GM20431 (cell line): Measurements from ENCODE around the gene MINDY4.
"Not testable (repeated sequence)": the region's sequence is repeated elsewhere in the genome, so short reads cannot be mapped to it uniquely, and the experiment has no call there.

Experiments
- in situ Hi-C: fragments of 300-500 bp; cut with MseI, MboI; formaldehyde crosslinking; loops from one replicate; pipeline ENCODE4 v1.15.0; 2020; ENCODE audit warnings: low sequenced_read_pairs; ENCODE audit not compliant: unreplicated experiment

Gene MINDY4

GRCh38 chr7:30824821-30825720 lies 53.9 kb downstream of the MINDY4 start:
- in situ Hi-C loops: no loop called here

DNA sequence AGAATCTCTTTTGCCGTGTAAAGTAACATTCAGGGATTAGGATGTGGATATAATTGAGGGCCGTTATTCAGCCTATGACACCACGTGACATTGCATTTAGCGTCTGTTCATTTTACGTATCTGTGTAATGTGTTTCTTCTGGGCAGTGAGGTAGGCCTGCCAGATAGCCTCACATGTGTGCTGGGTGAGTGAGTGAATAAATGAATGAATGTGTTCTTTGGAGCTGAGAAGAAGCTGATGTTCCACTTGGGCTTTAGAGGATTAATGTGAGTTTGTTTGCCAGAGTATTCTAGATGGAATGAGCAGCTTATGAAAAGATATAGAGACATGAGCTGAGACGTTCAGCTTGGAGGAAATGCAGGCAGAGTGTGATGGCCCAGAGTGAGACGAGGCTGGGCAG lies 55.0 kb downstream of the MINDY4 start:
- in situ Hi-C loops: no loop called here

GRCh38 chr7:30828591-30828990 lies 57.4 kb downstream of the MINDY4 start:
- in situ Hi-C loops: no loop called here

GRCh38 chr7:30829471-30829870 lies 58.3 kb downstream of the MINDY4 start:
- in situ Hi-C loops: no loop called here

- in situ Hi-C loops: no loop called here
Observed at GRCh38 chr7:30831227-30831626, 60.0 kb downstream of the MINDY4 start.

GRCh38 chr7:30831936-30832335 lies 60.7 kb downstream of the MINDY4 start:
- in situ Hi-C loops: no loop called here

- in situ Hi-C loops: not testable (repeated sequence)
Observed at GRCh38 chr7:30834017-30834674, 62.9 kb downstream of the MINDY4 start.

- in situ Hi-C loops: no loop called here
Observed at GRCh38 chr7:30835396-30835915, 64.2 kb downstream of the MINDY4 start.

DNA sequence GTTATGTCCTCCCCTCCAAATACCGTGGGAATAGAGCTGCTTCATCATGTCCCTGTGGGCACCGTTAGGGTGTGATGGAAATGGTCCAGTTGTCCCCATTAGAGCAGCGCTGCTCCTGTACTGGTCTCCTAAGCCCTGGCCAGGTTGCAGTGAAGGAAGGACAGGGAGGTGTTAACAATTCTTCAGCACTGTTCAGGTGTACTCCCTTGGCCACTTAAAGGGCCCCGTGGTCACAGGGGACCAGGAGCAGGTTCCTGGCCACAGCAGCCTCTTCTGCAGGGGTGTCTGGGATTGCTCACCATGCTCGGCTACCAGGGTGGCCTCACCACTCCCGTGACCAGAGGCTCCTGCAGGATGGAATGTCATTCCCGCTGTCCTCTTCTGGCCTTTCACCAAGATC lies 65.8 kb downstream of the MINDY4 start:
- in situ Hi-C loops: no loop called here

DNA sequence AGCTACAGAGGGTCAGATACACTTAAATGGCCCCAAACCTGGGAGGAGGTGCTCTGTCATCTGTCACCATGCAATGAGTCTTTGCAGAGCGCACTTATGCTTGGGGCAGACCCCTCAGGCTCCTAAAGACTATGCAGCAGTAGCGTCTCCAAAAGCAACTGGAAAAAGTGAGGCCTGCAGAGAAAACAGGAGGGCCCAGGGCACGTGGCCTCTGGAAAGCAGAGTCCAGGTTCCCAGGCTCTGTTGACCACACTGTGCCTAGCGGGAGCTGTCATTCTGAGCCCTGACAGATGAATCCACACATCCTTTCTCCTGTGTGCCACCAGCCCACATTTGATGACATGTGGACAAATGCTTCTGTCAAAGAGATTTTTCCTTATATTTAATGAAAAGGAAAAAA lies 66.4 kb downstream of the MINDY4 start:
- in situ Hi-C loops: no loop called here

DNA sequence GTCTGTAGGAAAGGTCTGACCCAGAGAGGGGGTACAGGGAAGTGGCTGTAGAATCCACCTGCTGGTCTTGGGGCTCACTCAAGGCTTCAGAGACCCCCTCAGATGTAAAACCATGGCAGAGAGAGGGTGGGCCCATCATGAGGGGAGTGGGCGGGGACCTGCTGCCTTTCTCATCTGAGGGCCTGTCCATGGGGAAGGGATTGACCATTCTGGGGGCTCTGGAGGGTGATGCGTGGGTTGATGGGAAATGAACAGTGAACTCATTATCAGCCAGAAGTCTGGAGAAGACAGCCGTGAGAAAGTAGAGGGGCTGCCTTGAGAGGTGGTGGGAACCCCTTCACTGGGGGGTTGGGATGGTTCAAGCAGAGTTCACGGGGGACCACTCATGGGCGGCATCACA lies 66.8 kb downstream of the MINDY4 start:
- in situ Hi-C loops: no loop called here

DNA sequence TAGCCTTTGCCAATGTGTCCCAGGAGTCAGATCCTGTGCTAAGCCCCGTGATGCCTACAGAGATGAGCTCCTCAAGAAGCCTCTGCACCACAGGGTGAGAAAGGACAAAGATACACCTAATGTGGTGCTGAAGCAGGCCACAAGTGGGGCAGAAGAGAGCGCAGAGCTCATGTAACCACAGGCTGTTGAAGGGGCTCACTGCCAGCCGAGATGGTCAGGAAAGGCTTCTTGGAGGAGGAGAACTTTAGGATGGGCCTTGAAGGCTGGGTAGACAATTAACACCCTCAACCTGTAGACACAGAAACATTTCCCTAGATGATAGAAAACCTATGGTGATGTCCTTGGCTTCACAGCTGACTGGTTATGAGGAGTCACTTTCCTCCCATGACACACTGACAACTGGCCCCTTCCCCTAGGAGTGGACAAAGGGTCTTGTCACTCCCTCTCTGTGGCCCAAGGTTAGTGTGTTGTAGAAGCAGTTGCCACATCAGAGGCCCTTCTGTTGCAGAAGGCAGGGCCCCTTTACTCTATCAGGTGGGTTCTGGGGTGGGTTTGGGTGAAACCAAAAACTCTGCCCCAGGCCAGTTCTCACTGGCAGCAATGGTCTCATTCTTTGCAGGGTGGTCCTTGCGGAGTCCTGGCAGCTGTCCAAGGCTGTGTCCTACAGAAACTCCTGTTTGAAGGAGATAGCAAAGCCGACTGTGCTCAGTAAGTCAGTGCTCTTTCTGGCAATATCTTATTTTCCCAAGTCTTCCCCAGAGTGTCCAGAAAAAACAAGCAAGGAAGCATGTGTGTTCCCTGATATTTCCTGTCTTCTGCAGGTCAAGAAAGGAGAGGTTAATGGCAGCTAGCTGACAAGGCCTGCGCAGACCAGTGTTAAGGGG lies 69.2 kb downstream of the MINDY4 start:
- in situ Hi-C loops: no loop called here

DNA sequence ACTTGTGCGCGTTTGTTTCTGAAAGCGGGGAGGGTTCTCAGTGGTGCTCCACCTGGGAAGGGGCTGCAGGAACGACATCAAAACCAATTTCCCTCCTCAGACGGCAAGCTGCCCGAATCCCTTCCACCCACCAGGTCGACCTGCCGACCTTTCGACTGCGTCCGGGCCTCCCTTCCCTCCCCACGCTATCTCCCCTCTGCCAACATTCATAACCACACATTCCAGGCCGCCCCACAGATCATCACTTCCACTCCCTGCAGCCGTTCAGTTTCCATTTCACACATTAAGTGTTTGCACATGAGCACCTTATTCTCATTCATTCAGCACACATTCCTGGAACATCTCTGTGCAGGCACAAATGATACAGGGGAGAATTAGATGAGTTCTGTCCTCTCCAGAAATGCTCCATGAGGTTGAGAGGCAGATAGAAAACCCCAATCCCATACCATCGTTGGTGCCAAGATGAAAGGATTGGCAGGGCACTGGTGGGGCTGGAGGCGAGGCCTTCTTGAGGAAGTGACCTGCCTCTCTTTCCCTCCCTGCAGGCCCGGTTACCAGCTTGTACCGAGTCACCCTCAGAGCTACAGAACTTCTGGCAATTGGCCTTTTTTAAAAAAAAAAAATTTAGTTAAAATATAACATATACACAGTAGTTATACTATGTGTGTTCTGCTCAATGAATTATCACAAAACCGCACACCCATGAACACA lies 70.0 kb downstream of the MINDY4 start:
- in situ Hi-C loops: no loop called here

DNA sequence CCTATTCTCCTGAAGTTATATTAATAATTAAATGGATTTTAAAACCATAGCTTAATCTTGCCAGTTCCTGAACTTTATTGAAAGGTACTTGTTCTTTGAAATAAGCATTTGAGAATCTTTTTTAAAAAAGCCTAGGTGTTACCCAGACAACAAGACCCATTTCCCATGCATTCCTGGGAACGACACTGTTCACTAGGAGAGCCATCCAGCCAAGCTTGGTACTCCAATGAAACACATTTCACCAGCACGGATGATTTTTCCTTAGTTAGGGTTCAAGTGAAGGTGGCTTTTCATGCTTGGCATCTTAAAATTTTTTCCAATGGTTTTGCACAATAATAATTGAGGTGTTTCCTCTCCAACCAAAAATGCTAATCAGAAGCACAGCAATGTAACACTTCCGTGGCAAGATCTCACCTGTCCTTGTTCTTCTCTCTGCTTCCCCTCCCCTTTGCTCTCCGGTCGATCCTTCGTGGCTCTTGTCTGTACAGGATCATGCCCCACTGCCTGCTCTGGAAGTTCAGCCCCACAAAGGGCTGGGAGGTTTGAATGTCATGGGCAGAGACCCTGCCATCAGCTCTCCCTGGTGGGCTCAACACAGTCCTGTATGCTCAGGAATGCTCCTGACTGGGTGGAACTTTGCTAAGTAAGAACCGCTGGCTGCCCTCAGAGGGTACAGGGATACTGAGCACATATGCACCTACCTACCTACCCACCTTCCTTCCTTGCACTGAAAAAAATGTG lies 70.8 kb downstream of the MINDY4 start:
- in situ Hi-C loops: no loop called here

GRCh38 chr7:30842542-30843451 lies 71.6 kb downstream of the MINDY4 start:
- in situ Hi-C loops: no loop called here

GRCh38 chr7:30843741-30844482 lies 72.7 kb downstream of the MINDY4 start:
- in situ Hi-C loops: no loop called here

GRCh38 chr7:30844483-30844874 lies 73.3 kb downstream of the MINDY4 start:
- in situ Hi-C loops: no loop called here
